Thoracic aorta (tissue), 2 donors: ENCODE measurements around the gene CCR7. TPM values are rescaled to one million over a fixed set of nuclear protein-coding genes. Genes with fewer than 3 reads are reported as not detected.

ENCODE experiments used
- ATAC-seq: fragments of 150-250 bp; one replicate; pipeline ENCODE4 v1.8.0; 2017; ENCODE audit warnings: low read depth; ENCODE audit not compliant: insufficient number of reproducible peaks, low FRiP score
- DNase-seq: peaks from one replicate; pipeline ENCODE4 v3.0.0-alpha.2; 2020; ENCODE audit warnings: low spot score
- H3K27ac ChIP-seq, 2 donors: fragments of 200-600 bp; sonication (generic); 1 replicate in 1 of 2; 2 replicates in 1 of 2; pipeline ENCODE4 v1.5.1; 2016; ENCODE audit warnings: mild to moderate bottlenecking in 2 of 2, moderate library complexity in 2 of 2
- H3K27me3 ChIP-seq: fragments of 200-600 bp; sonication (generic); replicated peaks from 2 replicates; pipeline ENCODE4 v1.6.0; 2016; ENCODE audit warnings: mild to moderate bottlenecking; ENCODE audit not compliant: insufficient read depth
- H3K36me3 ChIP-seq: fragments of 200-600 bp; sonication (generic); one replicate; pipeline ENCODE4 v1.5.1; 2016
- H3K4me1 ChIP-seq, 2 donors: fragments of 200-600 bp; sonication (generic); 1 replicate in 1 of 2; 2 replicates in 1 of 2; pipeline versions ENCODE4 v1.5.1 to v1.6.0; 2016; ENCODE audit warnings: low read depth in 2 of 2, mild to moderate bottlenecking in 1 of 2; ENCODE audit not compliant: control insufficient read depth in 1 of 2
- H3K4me3 ChIP-seq: fragments of 200-600 bp; sonication (generic); 2 replicates; pipeline ENCODE4 v1.5.1; 2016; ENCODE audit warnings: mild to moderate bottlenecking
- H3K9me3 ChIP-seq: fragments of 200-600 bp; sonication (generic); 2 replicates; pipeline ENCODE4 v1.5.1; 2016
- total RNA-seq, 2 donors: library from RNA; depleted of rRNA; stranded (reverse); fragments of >200 nt; gene quantifications; one replicate each; pipeline versions ENCODE4 v1.1.0 to v1.2.3, GENCODE V29; 2016
- TF ChIP-seq, protein P1 (sequence below): fragments of 200-600 bp; sonication (generic); IDR thresholded peaks from one replicate; pipeline ENCODE4 v1.5.1; 2019; ENCODE audit warnings: antibody characterized with exemption

CCR7 gene
- total RNA-seq, 2 donors from 2014 or later, result not detected

GRCh38 chr17:40534371-40535189 is 30.7 kb downstream of the CCR7 start:
- H3K27me3 ChIP-seq, result no peaks in the 10 kb centered on the region
- H3K9me3 ChIP-seq, result no peaks in the 10 kb centered on the region
- TF ChIP-seq, protein P1, sequence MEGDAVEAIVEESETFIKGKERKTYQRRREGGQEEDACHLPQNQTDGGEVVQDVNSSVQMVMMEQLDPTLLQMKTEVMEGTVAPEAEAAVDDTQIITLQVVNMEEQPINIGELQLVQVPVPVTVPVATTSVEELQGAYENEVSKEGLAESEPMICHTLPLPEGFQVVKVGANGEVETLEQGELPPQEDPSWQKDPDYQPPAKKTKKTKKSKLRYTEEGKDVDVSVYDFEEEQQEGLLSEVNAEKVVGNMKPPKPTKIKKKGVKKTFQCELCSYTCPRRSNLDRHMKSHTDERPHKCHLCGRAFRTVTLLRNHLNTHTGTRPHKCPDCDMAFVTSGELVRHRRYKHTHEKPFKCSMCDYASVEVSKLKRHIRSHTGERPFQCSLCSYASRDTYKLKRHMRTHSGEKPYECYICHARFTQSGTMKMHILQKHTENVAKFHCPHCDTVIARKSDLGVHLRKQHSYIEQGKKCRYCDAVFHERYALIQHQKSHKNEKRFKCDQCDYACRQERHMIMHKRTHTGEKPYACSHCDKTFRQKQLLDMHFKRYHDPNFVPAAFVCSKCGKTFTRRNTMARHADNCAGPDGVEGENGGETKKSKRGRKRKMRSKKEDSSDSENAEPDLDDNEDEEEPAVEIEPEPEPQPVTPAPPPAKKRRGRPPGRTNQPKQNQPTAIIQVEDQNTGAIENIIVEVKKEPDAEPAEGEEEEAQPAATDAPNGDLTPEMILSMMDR, result no peak
- DNase-seq, result no peak
- no peak for ATAC-seq
- H3K36me3 ChIP-seq, result no peaks in the 10 kb centered on the region
- H3K27ac ChIP-seq, result no peak overlapping the region
- H3K4me3 ChIP-seq, result no peak overlapping the region
- H3K4me1 ChIP-seq, result peaks cover 0 to 41% of the 10 kb centered on the region in 2 donors

DNA sequence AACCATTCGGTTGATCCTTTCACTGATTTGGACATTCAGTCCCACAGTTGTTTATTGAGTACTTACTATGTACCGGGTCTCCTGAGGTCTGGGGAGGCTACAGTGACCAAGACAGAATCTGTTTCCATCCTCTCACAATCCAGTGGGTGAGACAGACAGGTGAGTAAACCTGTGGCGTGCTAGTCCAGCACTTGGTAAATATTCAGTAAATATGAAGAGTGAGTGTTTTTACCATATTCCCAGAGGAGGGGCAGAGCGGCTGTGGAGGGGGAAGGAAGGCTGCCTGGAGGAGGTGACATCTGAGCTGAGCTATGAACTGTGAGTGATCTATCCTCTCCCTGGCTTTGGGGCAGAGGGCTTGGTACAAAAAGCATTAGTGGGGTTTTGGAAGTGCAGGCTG is 31.4 kb downstream of the CCR7 start:
- ATAC-seq, result no peak
- DNase-seq, result no peak
- Histone ChIP-seq H3K4me1 (peaks cover 0 to 37% of the 10 kb centered on the region in 2 donors), H3K27ac (no peak overlapping the region), H3K9me3 (no peaks in the 10 kb centered on the region), H3K4me3 (no peak overlapping the region), H3K27me3 (no peaks in the 10 kb centered on the region), H3K36me3 (no peaks in the 10 kb centered on the region)
- TF ChIP-seq, protein P1, result no peak

DNA sequence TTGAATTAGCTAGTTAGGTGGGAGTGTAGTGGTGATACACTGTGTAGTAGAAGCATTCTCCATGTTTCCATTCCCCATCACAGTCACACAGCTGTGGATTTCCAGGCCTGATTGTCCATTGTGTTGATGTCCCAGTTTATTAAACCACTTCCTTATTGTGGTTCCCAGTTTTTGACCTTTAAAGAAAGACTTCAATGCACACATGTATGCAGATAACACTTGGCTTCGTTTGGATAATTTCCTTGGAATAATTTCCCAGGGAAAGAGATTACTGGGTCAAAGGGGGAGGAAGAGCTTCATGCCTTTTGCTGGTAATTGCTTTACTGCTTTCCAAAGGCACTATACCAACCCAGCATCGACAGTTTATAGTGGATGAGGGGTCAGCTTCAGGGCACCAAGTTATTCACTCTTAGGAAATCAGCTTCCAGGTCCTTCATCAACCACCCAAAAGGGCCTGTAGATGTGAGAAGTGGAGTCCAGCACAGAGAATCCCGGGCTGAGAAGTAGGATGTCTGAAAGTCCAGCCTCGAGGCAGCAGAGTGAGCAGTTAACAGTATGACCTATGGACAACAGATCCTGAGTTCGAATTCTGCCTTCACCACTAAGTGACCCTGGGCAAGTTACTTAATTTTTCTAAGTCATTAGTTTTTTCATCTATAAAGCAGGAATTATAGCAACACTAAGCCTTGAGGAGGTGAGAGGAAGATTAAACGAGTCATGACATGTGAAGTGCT is 32.6 kb downstream of the CCR7 start:
- no peaks in the 10 kb centered on the region for H3K36me3 ChIP-seq
- no peaks in the 10 kb centered on the region for H3K9me3 ChIP-seq
- peaks cover 0 to 25% of the 10 kb centered on the region in 2 donors for H3K4me1 ChIP-seq
- no peak for ATAC-seq
- TF ChIP-seq, protein P1, result no peak
- H3K4me3 ChIP-seq, result no peak overlapping the region
- no peaks in the 10 kb centered on the region for H3K27me3 ChIP-seq
- no peak for DNase-seq
- no peak overlapping the region for H3K27ac ChIP-seq

DNA sequence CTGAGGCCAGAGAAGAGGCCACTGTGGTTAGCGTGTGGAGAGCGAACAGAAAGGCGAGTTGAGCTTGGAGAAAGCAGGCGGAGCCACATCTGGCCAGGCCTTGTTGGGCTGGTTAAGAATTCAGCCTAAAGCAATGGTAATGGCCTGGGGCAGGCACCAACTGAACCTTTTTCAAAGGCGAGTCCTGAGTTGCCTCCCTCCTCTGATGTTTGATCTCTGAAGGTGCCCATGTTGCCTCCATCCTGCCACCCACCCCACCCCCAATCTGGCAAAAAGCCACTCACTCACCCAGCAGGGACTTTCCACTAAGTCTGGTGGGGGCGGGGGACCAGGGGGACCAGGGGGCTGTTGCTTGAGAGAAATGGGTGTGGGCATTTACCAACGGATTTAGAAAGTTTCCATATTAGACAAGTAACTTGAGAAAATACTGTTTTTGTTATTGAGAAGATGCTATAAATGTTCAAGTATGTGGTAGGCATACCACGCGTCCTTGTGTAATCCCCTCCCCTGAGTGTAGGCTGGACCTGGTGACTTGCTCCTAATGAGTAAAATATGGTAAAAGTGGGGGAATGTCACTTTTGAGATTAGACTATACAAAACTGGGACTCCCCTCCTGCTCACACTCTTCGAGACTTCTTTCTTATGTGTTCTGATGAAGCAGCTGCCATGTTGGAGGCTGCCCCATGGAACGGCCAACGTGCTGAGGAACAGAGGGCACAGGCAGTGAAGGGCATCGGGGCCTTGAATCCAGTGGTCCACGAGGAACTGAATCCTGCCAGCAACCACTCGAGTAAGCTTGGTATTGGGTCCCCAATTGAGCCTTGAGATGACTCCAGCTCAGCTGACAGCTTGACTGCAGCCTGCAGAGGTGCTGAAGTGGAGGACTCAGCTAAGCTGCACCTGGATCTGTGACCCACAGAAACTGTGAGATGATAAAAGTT is 34.0 kb downstream of the CCR7 start:
- no peak for ATAC-seq
- no peaks in the 10 kb centered on the region for H3K36me3 ChIP-seq
- H3K9me3 ChIP-seq, result no peaks in the 10 kb centered on the region
- TF ChIP-seq, protein P1, result no peak
- no peak overlapping the region for H3K27ac ChIP-seq
- H3K4me1 ChIP-seq, result peaks cover 0 to 11% of the 10 kb centered on the region in 2 donors
- DNase-seq, result no peak
- H3K27me3 ChIP-seq, result no peaks in the 10 kb centered on the region
- no peak overlapping the region for H3K4me3 ChIP-seq
